GM21526 (cell line): Measurements from ENCODE around the gene PCSK6.
"Not testable (repeated sequence)": the region's sequence is repeated elsewhere in the genome, so short reads cannot be mapped to it uniquely, and the experiment has no call there.

ENCODE experiments used
- ATAC-seq: cut with Tn5 transposase; IDR thresholded peaks from one replicate; pipeline ENCODE4 v1.9.1; 2021; ENCODE audit warnings: moderate library complexity; ENCODE audit not compliant: unreplicated experiment, low FRiP score

PCSK6 gene

GRCh38 chr15:101368861-101369642, 120.5 kb downstream of the PCSK6 start:
- ATAC-seq: no peak

GRCh38 chr15:101368086-101368780, 121.3 kb downstream of the PCSK6 start:
- ATAC-seq: no peak

GRCh38 chr15:101366853-101367252, 122.7 kb downstream of the PCSK6 start:
- no peak for ATAC-seq

GRCh38 chr15:101362986-101363566, 126.4 kb downstream of the PCSK6 start:
- no peak for ATAC-seq

- no peak for ATAC-seq
Measured at GRCh38 chr15:101362359-101362758, 127.1 kb downstream of the PCSK6 start.

- ATAC-seq: no peak
Measured at GRCh38 chr15:101361418-101361817, 128.1 kb downstream of the PCSK6 start.

GRCh38 chr15:101359365-101359947, 130.1 kb downstream of the PCSK6 start:
- ATAC-seq: no peak

GRCh38 chr15:101358895-101359294, 130.6 kb downstream of the PCSK6 start:
- no peak for ATAC-seq

GRCh38 chr15:101357885-101358284, 131.6 kb downstream of the PCSK6 start:
- ATAC-seq: no peak

- no peak for ATAC-seq
Measured at GRCh38 chr15:101357333-101357732, 132.2 kb downstream of the PCSK6 start.

GRCh38 chr15:101356512-101357172, 132.9 kb downstream of the PCSK6 start:
- ATAC-seq: not testable (repeated sequence)

- ATAC-seq: no peak
Measured at GRCh38 chr15:101355678-101356464, 133.6 kb downstream of the PCSK6 start.

GRCh38 chr15:101354891-101355623, 134.4 kb downstream of the PCSK6 start:
- ATAC-seq: no peak

GRCh38 chr15:101353240-101353639, 136.3 kb downstream of the PCSK6 start:
- ATAC-seq: no peak

- ATAC-seq: no peak
Measured at GRCh38 chr15:101351736-101352135, 137.8 kb downstream of the PCSK6 start.

- ATAC-seq: no peak
Measured at GRCh38 chr15:101349047-101349951, 140.2 kb downstream of the PCSK6 start.

- no peak for ATAC-seq
Measured at GRCh38 chr15:101348643-101349042, 140.9 kb downstream of the PCSK6 start.

- no peak for ATAC-seq
Measured at GRCh38 chr15:101348015-101348414, 141.5 kb downstream of the PCSK6 start.
